Measurements from ENCODE around the gene PRKACB.
"Not testable (repeated sequence)": the region's sequence is repeated elsewhere in the genome, so short reads cannot be mapped to it uniquely, and the experiment has no call there.

The PRKACB gene

GRCh38 chr1:84277343-84278059 is 133.4 kb downstream of the PRKACB start:
- TF ChIP-seq CTCF (IDR thresholded peaks at IDR 0.05; ENCODE audit: extremely low read depth, insufficient read depth, missing control alignments) = no peak

GRCh38 chr1:84278905-84279304 is 134.8 kb downstream of the PRKACB start:
- in situ Hi-C loops (cut with MboI; ENCODE audit: low pct_unique_long_range_greater_than_20kb, low sequenced_read_pairs, unreplicated experiment) = loop anchor here (25.0 kb wide), 1 partner anchor 333 kb away; no protein-coding TSS in a partner anchor
- DNase-seq (ENCODE audit: low spot score) = no peak
- no peak for TF ChIP-seq CTCF (IDR thresholded peaks at IDR 0.05; ENCODE audit: extremely low read depth, insufficient read depth, missing control alignments)

More at GRCh38 chr1:84277343-84278059, 133.4 kb downstream of the PRKACB start:
- in situ Hi-C loops (cut with MboI; ENCODE audit: low pct_unique_long_range_greater_than_20kb, low sequenced_read_pairs, unreplicated experiment) = loop anchor here (25.0 kb wide), 1 partner anchor 335 kb away; no protein-coding TSS in a partner anchor
- DNase-seq (ENCODE audit: low spot score) = no peak

GRCh38 chr1:84280912-84281311 is 136.8 kb downstream of the PRKACB start:
- in situ Hi-C loops (cut with MboI; ENCODE audit: low pct_unique_long_range_greater_than_20kb, low sequenced_read_pairs, unreplicated experiment) = loop anchor here (25.0 kb wide), 1 partner anchor 331 kb away; no protein-coding TSS in a partner anchor
- DNase-seq (ENCODE audit: low spot score) = no peak
- no peak for TF ChIP-seq CTCF (IDR thresholded peaks at IDR 0.05; ENCODE audit: extremely low read depth, insufficient read depth, missing control alignments)

- in situ Hi-C loops (cut with MboI; ENCODE audit: low pct_unique_long_range_greater_than_20kb, low sequenced_read_pairs, unreplicated experiment) = loop anchor here (25.0 kb wide), 1 partner anchor 329 kb away; no protein-coding TSS in a partner anchor
- DNase-seq (ENCODE audit: low spot score) = no peak
- no peak for TF ChIP-seq CTCF (IDR thresholded peaks at IDR 0.05; ENCODE audit: extremely low read depth, insufficient read depth, missing control alignments)
Measured at GRCh38 chr1:84282780-84283333, 138.8 kb downstream of the PRKACB start.

- in situ Hi-C loops (cut with MboI; ENCODE audit: low pct_unique_long_range_greater_than_20kb, low sequenced_read_pairs, unreplicated experiment) = loop anchor here (25.0 kb wide), 1 partner anchor 329 kb away; no protein-coding TSS in a partner anchor
- no peak for DNase-seq (ENCODE audit: low spot score)
- TF ChIP-seq CTCF (IDR thresholded peaks at IDR 0.05; ENCODE audit: extremely low read depth, insufficient read depth, missing control alignments) = no peak
Measured at GRCh38 chr1:84283381-84283780, 139.3 kb downstream of the PRKACB start.

GRCh38 chr1:84286071-84286470 is 142.0 kb downstream of the PRKACB start:
- no peak for DNase-seq (ENCODE audit: low spot score)
- TF ChIP-seq CTCF (IDR thresholded peaks at IDR 0.05; ENCODE audit: extremely low read depth, insufficient read depth, missing control alignments) = no peak
- in situ Hi-C loops (cut with MboI; ENCODE audit: low pct_unique_long_range_greater_than_20kb, low sequenced_read_pairs, unreplicated experiment) = loop anchor here (25.0 kb wide), 1 partner anchor 326 kb away; no protein-coding TSS in a partner anchor

GRCh38 chr1:84287389-84287788 is 143.3 kb downstream of the PRKACB start:
- in situ Hi-C loops (cut with MboI; ENCODE audit: low pct_unique_long_range_greater_than_20kb, low sequenced_read_pairs, unreplicated experiment) = loop anchor here (25.0 kb wide), 1 partner anchor 325 kb away; no protein-coding TSS in a partner anchor
- not testable (repeated sequence) for DNase-seq (ENCODE audit: low spot score)

Data from GM13977 (cell line).